ENCODE results near the gene HNRNPH3.
"Not testable (repeated sequence)": the region's sequence is repeated elsewhere in the genome, so short reads cannot be mapped to it uniquely, and the experiment has no call there.

Gene HNRNPH3, protein sequence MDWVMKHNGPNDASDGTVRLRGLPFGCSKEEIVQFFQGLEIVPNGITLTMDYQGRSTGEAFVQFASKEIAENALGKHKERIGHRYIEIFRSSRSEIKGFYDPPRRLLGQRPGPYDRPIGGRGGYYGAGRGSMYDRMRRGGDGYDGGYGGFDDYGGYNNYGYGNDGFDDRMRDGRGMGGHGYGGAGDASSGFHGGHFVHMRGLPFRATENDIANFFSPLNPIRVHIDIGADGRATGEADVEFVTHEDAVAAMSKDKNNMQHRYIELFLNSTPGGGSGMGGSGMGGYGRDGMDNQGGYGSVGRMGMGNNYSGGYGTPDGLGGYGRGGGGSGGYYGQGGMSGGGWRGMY
- 95.2 to 105 reads per million in 2 donors for total RNA-seq

DNA sequence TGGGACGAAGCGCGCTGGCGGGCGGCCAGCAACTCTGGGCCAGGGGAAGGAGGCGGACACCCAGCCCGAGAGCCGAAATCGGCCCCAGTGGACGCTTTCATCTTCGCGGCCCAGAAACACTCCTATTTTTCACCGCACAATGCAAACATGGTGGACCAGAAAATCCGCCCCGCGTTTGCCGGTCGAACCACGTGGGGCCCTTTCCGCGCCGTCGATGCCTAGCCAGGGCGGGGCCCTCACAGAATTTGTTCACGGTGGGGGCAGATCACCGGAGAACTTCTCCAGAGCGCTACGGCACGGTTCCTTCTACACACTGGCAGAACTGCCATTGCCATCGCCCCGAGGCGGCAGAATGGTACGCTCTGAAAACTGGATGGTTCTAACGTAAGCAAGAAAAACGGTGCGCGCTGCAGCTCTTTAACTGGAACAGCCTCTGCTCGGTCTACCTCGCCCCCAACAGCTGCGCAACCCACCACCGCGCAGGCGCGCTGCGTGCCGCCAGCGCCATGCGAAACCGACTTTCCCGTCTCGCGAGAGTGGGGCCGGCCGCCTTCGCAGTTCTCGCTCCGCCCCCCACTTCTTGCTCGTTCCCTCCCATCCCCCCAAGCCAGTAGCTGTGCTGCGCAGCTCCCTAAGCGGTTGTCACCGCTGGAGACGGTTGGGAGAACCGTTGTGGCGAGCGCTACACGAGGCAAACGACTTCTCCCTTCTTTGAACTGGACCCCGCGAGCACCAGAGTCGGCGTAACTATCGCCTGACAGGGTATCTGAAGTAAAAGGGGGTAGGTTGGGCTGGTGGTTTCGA, at the start of gene HNRNPH3:
HNRNPH3 (plus strand) TSS at position 610 of the 804 bp plus-strand sequence. CDS start 5,158 bp downstream, outside the sequence.
- DNase-seq, result peak; percentile 96 to 99 (median 97)

DNA sequence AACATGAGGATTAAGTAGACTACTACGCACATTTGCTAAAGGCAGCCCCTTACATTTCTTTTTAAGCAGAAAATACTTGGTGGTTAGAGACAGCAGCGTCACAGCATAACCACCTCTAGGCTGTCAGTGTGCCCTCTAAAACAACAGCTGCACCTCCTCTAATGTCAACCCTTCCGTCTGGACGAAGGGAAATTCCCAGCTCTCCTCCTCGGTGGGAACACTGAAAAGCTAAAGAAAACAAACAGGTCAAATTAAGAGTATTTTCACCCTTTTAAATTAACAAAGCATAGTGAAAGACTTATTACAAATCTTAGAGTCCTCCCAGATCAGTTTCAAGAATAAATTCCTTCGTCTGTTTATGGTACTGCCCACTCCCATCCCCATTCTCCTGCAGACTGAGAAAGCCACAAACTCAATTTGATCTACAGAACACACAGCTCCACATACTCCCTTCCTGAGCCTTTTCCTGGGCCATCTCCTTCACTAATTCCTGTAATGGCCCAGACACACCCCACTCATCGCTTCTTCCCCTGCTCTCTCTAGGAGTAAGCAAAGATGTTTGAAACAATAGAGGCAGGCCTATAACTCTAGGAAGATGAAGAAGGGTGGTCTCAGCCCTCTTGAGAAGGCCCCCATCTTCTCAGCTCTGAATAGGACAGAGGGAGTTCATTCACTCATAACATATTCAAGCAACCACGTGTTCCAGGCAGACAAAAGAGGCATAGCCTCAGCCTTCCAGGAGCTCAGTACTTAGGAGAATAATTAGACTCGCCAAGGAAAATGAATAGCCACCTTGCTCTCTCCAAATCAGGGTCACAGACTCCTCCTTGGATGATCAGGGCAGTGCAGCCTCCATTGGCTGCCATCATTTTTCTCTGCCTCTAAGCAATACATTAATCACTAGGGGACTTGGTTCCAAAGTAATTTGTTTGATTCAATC, 47.5 kb upstream of the HNRNPH3 start:
- DNase-seq, result no peak

DNA sequence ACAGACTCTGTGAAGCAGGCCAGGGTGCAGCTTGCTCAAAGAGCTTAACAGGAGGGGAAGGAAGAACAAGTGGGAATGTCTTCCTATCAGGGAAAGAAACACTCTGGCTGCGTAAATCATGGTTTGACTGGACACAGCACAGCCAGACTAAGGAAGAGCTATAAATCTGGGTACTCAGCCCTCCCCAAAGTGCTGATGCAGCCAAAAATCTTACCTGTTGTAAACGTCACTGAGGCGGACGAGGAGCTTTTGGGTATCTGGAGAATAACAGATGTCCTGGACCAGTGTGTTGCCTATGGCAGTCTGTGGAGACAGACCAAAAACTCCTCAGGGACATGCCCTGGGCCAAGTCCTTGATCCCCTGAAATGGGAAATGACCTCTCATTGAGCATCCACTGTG, 43.1 kb upstream of the HNRNPH3 start:
- no peak for DNase-seq

DNA sequence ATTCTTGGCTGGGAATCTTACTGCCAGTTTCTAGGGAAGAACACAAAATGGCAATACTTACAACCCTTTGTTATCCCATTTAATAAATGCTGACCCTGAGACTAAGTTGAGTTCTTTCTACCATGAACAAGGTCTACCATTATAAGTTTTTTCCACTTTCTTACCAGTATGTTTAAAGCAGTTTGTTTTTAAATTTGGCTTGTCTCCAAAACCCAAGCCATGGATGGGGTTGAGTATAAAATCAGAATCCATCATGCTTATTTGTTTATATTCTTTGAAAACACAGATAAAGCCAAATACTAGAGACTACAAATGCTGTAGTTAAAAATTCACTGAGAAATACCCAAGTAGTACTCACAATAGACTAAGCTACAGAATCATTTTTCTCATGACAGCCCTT, 41.1 kb upstream of the HNRNPH3 start:
- no peak for DNase-seq

DNA sequence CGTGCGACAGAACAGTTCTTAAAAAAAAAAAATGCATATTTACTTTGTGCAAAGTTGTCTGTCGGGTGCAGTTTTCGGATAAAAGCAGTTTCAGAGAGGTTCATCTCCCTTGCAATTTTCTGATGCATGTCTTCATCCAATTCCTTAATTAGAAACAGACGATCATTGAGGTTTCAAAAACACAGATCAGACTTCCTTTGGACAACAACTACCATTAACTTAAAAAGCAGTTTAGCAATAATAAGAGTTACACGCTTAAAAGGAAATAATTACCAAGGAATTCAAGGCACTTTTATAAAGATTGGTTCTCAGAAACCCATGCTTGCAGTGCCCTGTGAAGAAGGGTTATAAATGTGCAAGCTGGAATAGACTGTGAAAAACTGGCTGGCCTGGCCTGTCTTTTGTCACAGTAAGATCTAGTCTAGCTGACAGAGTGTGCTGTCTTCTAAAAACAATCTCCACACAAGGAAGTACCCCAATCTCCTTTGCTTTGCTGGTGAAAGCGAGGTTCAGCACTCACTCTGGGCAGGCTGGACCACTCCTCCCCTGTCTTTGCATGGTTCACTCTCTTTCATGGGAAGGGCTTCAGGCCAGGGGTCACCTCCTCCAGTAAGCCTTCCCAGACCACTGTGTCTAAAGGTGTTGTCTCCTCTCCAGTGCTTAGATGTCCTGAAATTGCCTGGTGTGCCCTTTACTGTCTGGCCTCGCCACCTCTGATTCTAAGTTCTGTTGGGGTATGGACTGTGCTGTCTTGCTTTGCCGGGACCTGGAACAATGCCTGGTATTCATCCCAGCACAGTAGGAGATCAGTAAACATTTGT, 34.8 kb upstream of the HNRNPH3 start:
- no peak for DNase-seq

DNA sequence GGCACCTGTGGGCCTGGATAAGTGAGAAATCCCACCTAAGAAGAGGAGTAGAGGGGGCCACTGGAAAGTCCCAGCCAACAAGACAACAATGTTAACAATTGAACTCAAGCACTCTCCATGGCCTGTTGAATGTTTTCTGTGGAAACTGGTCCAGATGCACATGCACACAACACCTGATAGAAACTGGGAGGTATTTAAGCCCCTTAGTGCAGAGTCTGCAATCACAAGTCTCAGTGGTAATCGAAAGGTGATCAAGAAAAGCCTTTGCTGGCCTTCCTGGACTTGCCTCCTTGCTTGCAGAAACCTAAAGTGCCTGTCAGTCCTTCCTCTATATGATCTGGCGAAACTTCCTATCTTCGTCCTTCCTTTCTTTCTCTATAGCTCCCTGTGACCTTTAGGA, 30.6 kb upstream of the HNRNPH3 start:
- DNase-seq, result no peak

DNA sequence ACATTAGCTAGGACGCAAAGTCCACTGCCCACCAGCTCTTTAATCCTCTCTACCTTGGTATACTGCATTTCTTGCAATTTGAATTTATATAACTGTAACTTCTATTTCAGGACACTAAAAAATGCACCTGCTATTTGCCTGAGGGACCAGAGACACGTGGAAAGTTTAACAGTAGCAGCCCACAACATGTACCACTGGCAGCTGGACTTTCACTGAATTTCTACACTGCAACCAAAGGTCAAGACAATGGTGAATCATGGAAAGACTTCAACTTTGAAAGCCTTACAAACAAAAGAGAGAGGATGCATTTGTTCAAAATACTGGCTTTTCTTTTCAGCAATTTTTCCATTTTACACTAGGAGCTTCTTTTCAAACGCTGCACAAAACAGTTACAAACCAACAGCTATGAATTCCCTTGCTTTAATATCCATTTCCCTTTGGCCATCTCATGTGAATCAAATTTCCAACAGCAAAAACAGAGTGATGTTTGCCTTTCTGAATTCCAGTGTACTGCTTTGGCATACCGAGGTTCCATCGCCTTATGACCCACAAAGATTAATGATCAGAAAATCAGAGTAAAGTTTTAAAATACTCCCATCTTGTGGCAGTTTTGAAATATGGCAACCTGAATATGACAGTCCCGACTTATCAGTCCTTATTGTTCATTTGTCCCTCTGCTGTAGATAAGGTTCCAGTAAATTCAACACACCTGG, 29.9 kb upstream of the HNRNPH3 start:
- DNase-seq, result peak in 1 of 5 experiments; percentile 56

DNA sequence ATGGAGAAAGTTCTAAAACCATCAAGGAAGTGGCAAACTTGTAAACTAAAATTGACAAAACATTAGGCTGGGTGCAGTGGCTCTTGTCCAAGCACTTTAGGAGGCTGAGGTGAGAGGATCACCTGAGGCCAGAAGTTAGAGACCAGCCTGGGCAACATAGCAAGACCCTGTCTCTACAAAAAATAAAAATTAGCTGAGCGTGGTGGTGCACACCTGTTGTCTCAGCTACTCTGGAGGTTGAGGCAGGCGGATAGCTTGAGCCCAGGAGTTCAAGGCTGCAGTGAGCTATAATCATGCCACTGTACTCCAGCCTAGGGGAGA, 29.4 kb upstream of the HNRNPH3 start:
- DNase-seq, result no peak

DNA sequence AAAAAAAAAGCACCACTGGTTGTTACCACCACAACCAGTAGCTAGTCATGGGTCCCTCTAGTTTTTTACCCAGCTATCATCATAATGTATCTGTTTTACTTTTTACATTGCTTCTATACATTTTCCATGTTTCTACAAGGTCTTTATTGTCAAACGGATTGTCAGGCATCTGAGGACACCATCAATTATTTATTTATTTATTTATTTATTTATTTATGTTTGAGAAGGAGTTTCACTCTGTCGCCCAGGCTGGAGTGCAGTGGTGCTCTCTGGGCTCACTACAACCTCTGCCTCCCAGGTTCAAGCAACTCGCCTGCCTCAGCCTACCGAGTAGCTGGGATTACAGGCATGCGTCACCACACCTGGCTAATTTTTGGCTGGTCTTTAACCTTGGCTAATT, 29.0 kb upstream of the HNRNPH3 start:
- no peak for DNase-seq

DNA sequence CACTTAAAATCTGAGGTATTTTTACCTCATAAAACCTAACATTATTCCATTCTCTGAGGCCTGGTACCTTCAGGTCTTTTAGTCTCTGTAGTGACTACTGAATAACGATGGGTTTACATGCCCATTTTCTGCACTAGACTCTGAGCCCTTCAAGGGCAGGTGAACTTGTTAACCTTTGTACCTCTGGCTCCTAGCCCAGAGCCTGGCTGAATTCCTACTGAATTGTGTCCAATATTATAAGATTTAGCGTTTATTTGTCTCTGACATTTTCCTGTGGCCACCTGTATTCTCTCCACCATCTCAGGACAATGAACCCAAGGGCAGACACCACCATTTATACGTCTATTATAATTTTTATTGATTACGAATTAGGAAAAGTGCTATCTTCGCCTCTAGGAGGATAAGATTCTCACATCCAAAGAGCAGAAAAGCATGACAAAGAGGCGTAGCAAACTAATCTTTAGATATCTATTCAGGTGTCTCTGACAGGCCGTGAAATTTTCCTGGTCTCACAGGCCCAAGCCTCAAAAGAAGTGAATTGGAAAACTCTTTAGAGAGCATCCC, 27.9 kb upstream of the HNRNPH3 start:
- no peak for DNase-seq

DNA sequence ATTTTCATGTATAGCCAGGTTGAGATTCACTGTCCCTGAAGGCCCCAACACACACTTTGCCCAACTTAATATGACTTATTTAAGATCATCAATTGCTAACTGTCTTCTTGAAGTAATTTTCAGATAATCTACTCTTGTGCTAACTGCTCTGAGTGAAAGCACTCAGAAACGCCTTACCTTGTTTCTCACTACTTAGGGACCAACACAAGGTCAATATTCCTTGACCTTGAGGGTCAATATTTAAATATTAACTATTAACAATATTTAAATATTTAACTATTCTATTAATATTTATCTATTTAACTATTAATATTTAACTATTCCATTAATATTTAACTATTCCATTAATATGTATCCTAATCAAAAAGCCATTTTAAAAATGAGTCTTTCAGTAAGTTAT, 26.0 kb upstream of the HNRNPH3 start:
- no peak for DNase-seq

DNA sequence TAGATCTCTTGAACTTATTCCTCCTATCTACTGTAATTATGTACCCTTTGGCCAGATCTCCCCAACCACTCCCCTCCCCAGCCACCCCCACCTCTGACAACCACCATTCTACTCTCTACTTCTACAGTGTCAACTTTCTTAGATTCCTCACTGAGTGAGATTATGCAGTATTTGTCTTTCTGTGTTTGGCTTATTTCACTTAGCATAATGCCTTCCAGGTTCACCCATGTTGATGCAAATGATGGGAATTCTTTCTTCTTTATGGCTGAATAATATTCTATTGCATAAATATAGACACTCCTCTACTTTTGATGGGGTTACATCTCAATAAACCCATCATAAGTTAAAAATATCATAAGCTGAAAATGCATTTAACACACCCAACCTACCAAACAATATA, 21.3 kb upstream of the HNRNPH3 start:
- no peak for DNase-seq

DNA sequence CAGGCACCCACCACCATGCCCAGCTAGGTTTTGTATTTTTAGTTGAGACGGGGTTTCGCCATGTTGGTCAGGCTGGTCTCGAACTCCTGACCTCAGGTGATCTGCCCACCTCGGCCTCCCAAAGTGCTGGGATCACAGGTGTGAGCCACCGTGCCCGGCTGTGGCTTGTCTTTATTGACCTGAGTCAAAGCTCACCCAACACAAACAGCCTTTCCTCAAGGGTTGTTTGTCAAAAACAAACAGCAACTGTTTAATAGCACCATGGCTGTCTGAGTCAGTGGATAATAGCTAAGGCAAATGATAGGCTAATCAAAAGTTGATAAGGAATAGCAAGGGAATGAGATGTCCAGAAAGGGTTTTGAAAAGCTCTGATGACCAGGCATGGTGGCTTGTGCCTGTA, 16.9 kb upstream of the HNRNPH3 start:
- DNase-seq, result not testable (repeated sequence)

DNA sequence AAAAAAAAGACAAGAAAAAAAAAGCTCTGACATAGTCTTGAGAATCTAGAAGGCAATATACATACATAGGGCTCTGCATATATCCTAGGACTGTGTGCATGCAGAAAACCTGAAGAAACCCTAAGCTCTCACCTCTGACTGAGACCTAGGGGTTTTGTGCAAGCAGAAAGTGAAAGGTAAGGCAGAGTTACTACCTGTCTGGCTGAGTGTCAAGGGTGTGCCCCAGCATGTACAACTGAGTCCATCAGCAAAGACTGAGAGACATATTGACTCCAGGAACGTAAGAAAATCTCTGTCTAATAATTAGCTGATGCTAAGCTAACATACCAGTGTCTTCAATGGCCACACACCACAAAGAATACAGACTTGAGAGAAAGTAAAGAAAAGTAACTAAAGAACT, 16.3 kb upstream of the HNRNPH3 start:
- no peak for DNase-seq

DNA sequence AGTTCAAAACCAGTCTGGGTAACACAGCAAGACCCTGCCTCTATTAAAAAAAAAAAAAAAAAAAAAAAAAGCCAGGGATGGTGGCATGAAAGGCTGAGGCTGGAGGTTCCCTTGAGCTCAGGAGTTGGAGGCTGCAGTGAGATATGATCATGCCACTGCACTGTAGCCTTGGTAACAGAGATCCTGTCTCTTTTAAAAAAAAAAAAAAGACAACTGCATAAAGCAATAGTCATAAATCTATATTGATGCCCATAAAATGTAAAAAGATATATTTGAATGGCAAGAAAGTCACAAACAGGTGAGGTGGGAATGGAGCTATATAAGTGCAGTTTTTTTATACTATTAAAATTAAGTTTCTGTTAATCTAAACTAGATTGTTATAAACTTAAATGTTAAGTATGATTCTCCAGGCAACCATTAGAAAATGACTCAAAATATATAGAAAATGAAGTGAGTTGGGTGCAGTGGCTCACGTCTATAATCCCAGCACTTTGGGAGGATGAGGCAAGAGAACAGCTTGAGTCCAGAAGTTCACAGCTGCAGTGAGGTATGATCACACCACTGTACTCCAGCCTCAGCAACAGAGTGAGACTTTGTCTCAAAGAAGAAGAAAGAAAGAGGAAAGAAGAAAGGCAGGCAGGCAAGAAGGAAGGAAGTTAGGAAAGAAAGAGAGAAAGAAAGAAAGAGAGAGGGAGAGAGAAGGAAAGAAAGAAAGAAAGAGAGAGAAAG, 13.4 kb upstream of the HNRNPH3 start:
- peak in 1 of 5 experiments; percentile 19 for DNase-seq

DNA sequence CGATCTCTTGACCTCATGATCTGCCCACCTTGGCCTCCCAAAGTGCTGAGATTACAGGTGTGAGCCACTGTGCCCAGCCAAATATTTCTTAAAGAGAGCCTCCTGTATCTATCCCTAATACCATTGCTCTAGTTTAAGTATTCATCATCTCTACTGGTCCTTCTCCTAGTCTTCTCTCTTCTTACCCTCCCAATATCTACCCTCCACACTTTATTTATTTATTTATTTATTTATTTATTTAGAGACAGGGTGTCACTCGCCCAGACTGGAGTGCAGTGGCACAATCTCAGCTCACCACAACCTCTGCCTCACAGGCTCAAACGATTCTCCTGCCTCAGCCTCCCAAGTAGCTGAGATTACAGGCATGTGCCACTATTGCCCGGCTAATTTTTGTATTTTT, 7.5 kb upstream of the HNRNPH3 start:
- DNase-seq, result not testable (repeated sequence)

DNA sequence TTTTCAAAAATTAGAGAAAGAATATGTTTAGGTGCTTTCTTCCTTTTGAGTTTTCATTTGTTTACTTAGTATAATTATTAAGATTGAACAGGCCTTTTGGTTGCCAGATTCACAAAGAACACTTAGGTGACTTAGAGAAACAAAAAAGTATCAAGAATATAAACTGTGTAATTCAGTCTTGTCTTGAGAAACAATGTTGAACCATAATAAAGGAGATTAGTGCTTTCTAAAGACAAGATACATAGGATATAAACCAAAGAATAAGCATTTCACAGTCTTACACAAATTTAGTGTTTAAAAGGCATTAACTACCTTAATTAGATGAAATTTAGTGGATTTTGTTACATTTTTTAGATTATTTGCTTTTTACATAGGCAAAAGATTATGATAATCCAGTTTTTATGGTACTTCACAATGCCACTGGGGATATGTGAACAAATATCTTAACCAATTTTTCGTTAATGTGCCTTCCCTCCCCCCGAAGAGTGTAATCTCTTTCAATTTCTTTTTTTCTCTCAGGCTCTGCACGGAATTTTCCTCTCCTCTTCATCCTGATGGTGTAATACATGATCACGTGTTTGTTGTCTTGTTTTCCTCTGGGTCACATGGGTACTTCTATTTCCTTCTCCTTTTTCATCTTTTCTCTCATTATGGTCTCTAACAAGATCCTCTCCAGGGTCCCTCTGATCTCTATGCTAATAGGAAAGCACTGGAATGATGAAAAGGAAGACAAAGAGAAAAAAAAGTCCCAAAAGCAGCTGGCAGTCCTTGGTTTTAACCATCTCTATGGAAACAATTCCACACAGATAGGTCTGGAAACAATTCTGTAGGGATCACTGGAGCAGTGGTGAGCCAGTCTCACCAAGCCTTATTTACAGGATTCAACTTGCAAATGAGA, 3.7 kb upstream of the HNRNPH3 start:
- DNase-seq, result no peak

DNA sequence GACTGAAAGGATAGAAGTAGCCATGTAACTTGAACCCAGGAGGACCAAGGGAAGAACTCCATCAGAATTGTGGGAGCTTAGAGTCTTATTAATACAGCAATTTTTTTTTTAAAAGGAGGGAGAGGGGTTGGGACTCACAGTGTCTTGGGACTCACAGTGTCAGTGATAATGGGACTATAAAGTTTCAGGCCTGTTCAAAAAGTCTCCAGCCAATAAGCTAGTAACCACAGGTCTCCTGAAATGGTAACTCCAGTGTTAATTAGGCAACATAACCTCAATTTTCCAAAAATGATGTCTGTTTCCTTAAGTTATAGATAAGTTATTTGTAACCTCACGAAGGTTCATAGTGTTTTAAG, 2.4 kb upstream of the HNRNPH3 start:
- no peak for DNase-seq

DNA sequence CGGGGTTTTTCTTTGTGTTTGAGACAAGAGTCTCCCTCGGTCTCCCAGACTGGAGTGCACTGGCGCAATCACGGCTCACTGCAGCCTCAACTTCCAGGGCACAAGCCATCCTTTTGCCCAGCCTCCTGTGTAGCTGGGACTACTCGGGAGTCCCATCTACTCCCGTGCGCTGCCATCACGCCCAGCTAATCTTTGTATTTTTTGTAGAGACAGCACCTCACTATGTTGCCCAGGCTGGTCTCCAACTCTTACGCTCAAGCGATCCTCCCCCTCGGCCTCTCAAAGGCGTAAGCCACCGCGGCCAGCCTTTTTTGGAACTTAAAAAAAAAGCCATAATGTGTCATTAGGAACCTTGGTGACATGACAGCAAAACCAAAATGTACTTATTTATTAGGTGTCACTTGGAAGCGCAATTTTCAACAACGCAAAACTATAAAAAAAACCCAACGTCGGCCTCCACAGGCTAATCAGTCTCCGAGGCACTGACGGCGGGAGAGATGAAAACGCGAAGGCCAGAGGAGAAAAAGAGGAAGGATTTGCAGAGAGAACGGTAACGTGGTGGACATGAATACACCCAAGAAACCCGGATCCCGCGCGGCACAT, 911 bp upstream of the HNRNPH3 start:
- DNase-seq, result peak in 3 of 5 experiments; percentile 4 to 35 (median 7)
